ENCODE data around the gene RAB33B.

The RAB33B gene

GRCh38 chr4:139503622-139504166 is 49.8 kb downstream of the RAB33B start:
- DNase-seq (ENCODE audit: low read depth, low spot score), result no peak
- peaks cover 28% of the 10 kb centered on the region for H3K36me3 ChIP-seq (ENCODE audit: insufficient read depth, low read length)
- TF ChIP-seq POLR2AphosphoS5 (IDR thresholded peaks at IDR 0.05; ENCODE audit: borderline replicate concordance, low read depth, low read length), result no peak
- no peak for TF ChIP-seq EZH2 (IDR thresholded peaks at IDR 0.05)
- TF ChIP-seq FOXP2 (optimal IDR thresholded peaks at IDR 0.05; ENCODE audit: control extremely low read depth, extremely low read length, insufficient read depth), result no peak
- no peak overlapping the region for H3K9ac ChIP-seq (ENCODE audit: insufficient read length)
- no peak overlapping the region for H3K4me3 ChIP-seq
- no peak overlapping the region for H3K27ac ChIP-seq
- H3K9me3 ChIP-seq (ENCODE audit: low read depth, low read length), result no peaks in the 10 kb centered on the region

GRCh38 chr4:139506774-139507173 is 52.9 kb downstream of the RAB33B start:
- no peak for DNase-seq (ENCODE audit: low read depth, low spot score)
- peaks cover 59% of the 10 kb centered on the region for H3K36me3 ChIP-seq (ENCODE audit: insufficient read depth, low read length)
- H3K27ac ChIP-seq, result no peak overlapping the region
- no peak overlapping the region for H3K9ac ChIP-seq (ENCODE audit: insufficient read length)
- no peaks in the 10 kb centered on the region for H3K9me3 ChIP-seq (ENCODE audit: low read depth, low read length)
- H3K4me3 ChIP-seq, result no peak overlapping the region
- TF ChIP-seq EZH2 (IDR thresholded peaks at IDR 0.05) (no peak), POLR2AphosphoS5 (IDR thresholded peaks at IDR 0.05; ENCODE audit: borderline replicate concordance, low read depth, low read length) (no peak)

GRCh38 chr4:139508581-139509237 is 54.8 kb downstream of the RAB33B start:
- DNase-seq (ENCODE audit: low read depth, low spot score), result no peak
- TF ChIP-seq EZH2 (IDR thresholded peaks at IDR 0.05) (no peak), FOXP2 (optimal IDR thresholded peaks at IDR 0.05; ENCODE audit: control extremely low read depth, extremely low read length, insufficient read depth) (no peak)
- peaks cover 72% of the 10 kb centered on the region for H3K36me3 ChIP-seq (ENCODE audit: insufficient read depth, low read length)
- H3K4me3 ChIP-seq, result no peak overlapping the region
- H3K9ac ChIP-seq (ENCODE audit: insufficient read length), result no peak overlapping the region
- H3K9me3 ChIP-seq (ENCODE audit: low read depth, low read length), result no peaks in the 10 kb centered on the region
- H3K27ac ChIP-seq, result no peak overlapping the region

GRCh38 chr4:139509727-139510410 is 55.9 kb downstream of the RAB33B start:
- Histone ChIP-seq H3K36me3 (ENCODE audit: insufficient read depth, low read length) (peaks cover 75% of the 10 kb centered on the region), H3K9ac (ENCODE audit: insufficient read length) (no peak overlapping the region), H3K27ac (no peak overlapping the region), H3K4me3 (no peak overlapping the region), H3K9me3 (ENCODE audit: low read depth, low read length) (no peaks in the 10 kb centered on the region)
- DNase-seq (ENCODE audit: low read depth, low spot score), result no peak
- TF ChIP-seq FOXP2 (optimal IDR thresholded peaks at IDR 0.05; ENCODE audit: control extremely low read depth, extremely low read length, insufficient read depth) (no peak), EZH2 (IDR thresholded peaks at IDR 0.05) (no peak), POLR2AphosphoS5 (IDR thresholded peaks at IDR 0.05; ENCODE audit: borderline replicate concordance, low read depth, low read length) (no peak)

- H3K9me3 ChIP-seq (ENCODE audit: low read depth, low read length), result no peaks in the 10 kb centered on the region
- 0 out of 2 replicates have a peak overlapping the region, but pooled peaks have one; percentile 27 for H3K27ac ChIP-seq
- peaks cover 79% of the 10 kb centered on the region for H3K36me3 ChIP-seq (ENCODE audit: insufficient read depth, low read length)
- no peak overlapping the region for H3K4me3 ChIP-seq
- H3K9ac ChIP-seq (ENCODE audit: insufficient read length), result no peak overlapping the region
- TF ChIP-seq FOXP2 (optimal IDR thresholded peaks at IDR 0.05; ENCODE audit: control extremely low read depth, extremely low read length, insufficient read depth), result no peak
- no peak for TF ChIP-seq POLR2AphosphoS5 (IDR thresholded peaks at IDR 0.05; ENCODE audit: borderline replicate concordance, low read depth, low read length)
- TF ChIP-seq EZH2 (IDR thresholded peaks at IDR 0.05), result no peak
- peak; percentile 32 for DNase-seq (ENCODE audit: low read depth, low spot score)
Observed at GRCh38 chr4:139511320-139511719, 57.4 kb downstream of the RAB33B start.

GRCh38 chr4:139514382-139515059 is 60.6 kb downstream of the RAB33B start:
- H3K9me3 ChIP-seq (ENCODE audit: low read depth, low read length), result no peaks in the 10 kb centered on the region
- TF ChIP-seq POLR2AphosphoS5 (IDR thresholded peaks at IDR 0.05; ENCODE audit: borderline replicate concordance, low read depth, low read length) (no peak), EZH2 (IDR thresholded peaks at IDR 0.05) (no peak), FOXP2 (optimal IDR thresholded peaks at IDR 0.05; ENCODE audit: control extremely low read depth, extremely low read length, insufficient read depth) (no peak)
- no peak overlapping the region for H3K9ac ChIP-seq (ENCODE audit: insufficient read length)
- no peak overlapping the region for H3K4me3 ChIP-seq
- peaks cover 88% of the 10 kb centered on the region for H3K36me3 ChIP-seq (ENCODE audit: insufficient read depth, low read length)
- no peak for DNase-seq (ENCODE audit: low read depth, low spot score)
- no peak overlapping the region for H3K27ac ChIP-seq

- Histone ChIP-seq H3K9ac (ENCODE audit: insufficient read length) (no peak overlapping the region), H3K4me3 (no peak overlapping the region), H3K27ac (no peak overlapping the region), H3K9me3 (ENCODE audit: low read depth, low read length) (no peaks in the 10 kb centered on the region), H3K36me3 (ENCODE audit: insufficient read depth, low read length) (peaks cover 88% of the 10 kb centered on the region)
- TF ChIP-seq EZH2 (IDR thresholded peaks at IDR 0.05) (no peak), POLR2AphosphoS5 (IDR thresholded peaks at IDR 0.05; ENCODE audit: borderline replicate concordance, low read depth, low read length) (no peak)
- no peak for DNase-seq (ENCODE audit: low read depth, low spot score)
Observed at GRCh38 chr4:139515531-139515958, 61.6 kb downstream of the RAB33B start.

- no peaks in the 10 kb centered on the region for H3K9me3 ChIP-seq (ENCODE audit: low read depth, low read length)
- H3K36me3 ChIP-seq (ENCODE audit: insufficient read depth, low read length), result peaks cover 95% of the 10 kb centered on the region
- no peak overlapping the region for H3K9ac ChIP-seq (ENCODE audit: insufficient read length)
- no peak overlapping the region for H3K27ac ChIP-seq
- TF ChIP-seq FOXP2 (optimal IDR thresholded peaks at IDR 0.05; ENCODE audit: control extremely low read depth, extremely low read length, insufficient read depth) (no peak), EZH2 (IDR thresholded peaks at IDR 0.05) (no peak), POLR2AphosphoS5 (IDR thresholded peaks at IDR 0.05; ENCODE audit: borderline replicate concordance, low read depth, low read length) (no peak)
- no peak for DNase-seq (ENCODE audit: low read depth, low spot score)
- H3K4me3 ChIP-seq, result no peak overlapping the region
Observed at GRCh38 chr4:139521754-139522401, 68.0 kb downstream of the RAB33B start.

All from SK-N-MC (cell line).